ENCODE measurements around the gene MOG.

MOG gene

GRCh38 chr6:29679962-29680361 lies 23.1 kb downstream of the MOG start:
- H3K9me3 ChIP-seq (ENCODE audit: insufficient read depth, low read length, severe bottlenecking) = no peaks in the 10 kb centered on the region
- ATAC-seq (ENCODE audit: insufficient read depth, low read depth) (no peak), DNase-seq (no peak)
- no peak overlapping the region for H3K4me3 ChIP-seq (ENCODE audit: low read depth in 1 of 2, low read length in 2 of 2)
- H3K4me2 ChIP-seq (ENCODE audit: insufficient read depth, low read length) = no peak overlapping the region
- H4K20me1 ChIP-seq (ENCODE audit: insufficient read depth, low read length) = no peaks in the 10 kb centered on the region
- H3K4me1 ChIP-seq (ENCODE audit: insufficient read depth, low read length) = no peaks in the 10 kb centered on the region
- H3K9ac ChIP-seq (ENCODE audit: low read depth, low read length) = no peak overlapping the region
- no peak overlapping the region for H2AFZ ChIP-seq (ENCODE audit: low read depth, low read length)
- no peak overlapping the region for H3K27ac ChIP-seq (ENCODE audit: low read length)
- no peaks in the 10 kb centered on the region for H3K36me3 ChIP-seq (ENCODE audit: insufficient read depth, low read length)
- H3K27me3 ChIP-seq (ENCODE audit: insufficient read depth, low read length, poor library complexity) = peaks cover 2% of the 10 kb centered on the region
- H3K79me2 ChIP-seq (ENCODE audit: insufficient read depth, low read length) = no peaks in the 10 kb centered on the region
- no peak for TF ChIP-seq CTCF (IDR thresholded peaks at IDR 0.05; ENCODE audit: borderline replicate concordance, extremely low read depth, low read length, poor library complexity, severe bottlenecking)
- TF ChIP-seq EZH2 (IDR thresholded peaks at IDR 0.05; ENCODE audit: borderline replicate concordance, low read depth, low read length, severe bottlenecking) = no peak

- H3K79me2 ChIP-seq (ENCODE audit: insufficient read depth, low read length) = no peaks in the 10 kb centered on the region
- DNase-seq (no peak), ATAC-seq (ENCODE audit: insufficient read depth, low read depth) (no peak)
- H3K27ac ChIP-seq (ENCODE audit: low read length) = no peak overlapping the region
- H3K36me3 ChIP-seq (ENCODE audit: insufficient read depth, low read length) = no peaks in the 10 kb centered on the region
- H3K4me3 ChIP-seq (ENCODE audit: low read depth in 1 of 2, low read length in 2 of 2) = no peak overlapping the region
- no peak overlapping the region for H3K4me2 ChIP-seq (ENCODE audit: insufficient read depth, low read length)
- H3K27me3 ChIP-seq (ENCODE audit: insufficient read depth, low read length, poor library complexity) = peaks cover 2% of the 10 kb centered on the region
- H2AFZ ChIP-seq (ENCODE audit: low read depth, low read length) = no peak overlapping the region
- no peaks in the 10 kb centered on the region for H3K4me1 ChIP-seq (ENCODE audit: insufficient read depth, low read length)
- no peak for TF ChIP-seq CTCF (IDR thresholded peaks at IDR 0.05; ENCODE audit: borderline replicate concordance, extremely low read depth, low read length, poor library complexity, severe bottlenecking)
- TF ChIP-seq EZH2 (IDR thresholded peaks at IDR 0.05; ENCODE audit: borderline replicate concordance, low read depth, low read length, severe bottlenecking) = no peak
- no peaks in the 10 kb centered on the region for H4K20me1 ChIP-seq (ENCODE audit: insufficient read depth, low read length)
- H3K9me3 ChIP-seq (ENCODE audit: insufficient read depth, low read length, severe bottlenecking) = no peaks in the 10 kb centered on the region
- H3K9ac ChIP-seq (ENCODE audit: low read depth, low read length) = no peak overlapping the region
These were observed 23.5 kb downstream of the MOG start for GRCh38 chr6:29680416-29680815.

GRCh38 chr6:29680904-29681303 lies 24.0 kb downstream of the MOG start, which contains the start of gene ZFP57:
ZFP57 (minus strand) TSS chr6:29681152; CDS start chr6:29677003, 4,149 bp downstream.
- no peaks in the 10 kb centered on the region for H4K20me1 ChIP-seq (ENCODE audit: insufficient read depth, low read length)
- H3K9me3 ChIP-seq (ENCODE audit: insufficient read depth, low read length, severe bottlenecking) = no peaks in the 10 kb centered on the region
- ATAC-seq (ENCODE audit: insufficient read depth, low read depth) (no peak), DNase-seq (no peak)
- H3K27me3 ChIP-seq (ENCODE audit: insufficient read depth, low read length, poor library complexity) = peaks cover 7% of the 10 kb centered on the region
- H3K4me3 ChIP-seq (ENCODE audit: low read depth in 1 of 2, low read length in 2 of 2) = no peak within 1 kb of the TSS
- H3K79me2 ChIP-seq (ENCODE audit: insufficient read depth, low read length) = no peaks in the 10 kb centered on the region
- no peak within 1 kb of the TSS for H3K4me2 ChIP-seq (ENCODE audit: insufficient read depth, low read length)
- no peaks in the 10 kb centered on the region for H3K4me1 ChIP-seq (ENCODE audit: insufficient read depth, low read length)
- H2AFZ ChIP-seq (ENCODE audit: low read depth, low read length) = no peak within 1 kb of the TSS
- H3K36me3 ChIP-seq (ENCODE audit: insufficient read depth, low read length) = no peaks in the 10 kb centered on the region
- H3K9ac ChIP-seq (ENCODE audit: low read depth, low read length) = no peak within 1 kb of the TSS
- no peak for TF ChIP-seq CTCF (IDR thresholded peaks at IDR 0.05; ENCODE audit: borderline replicate concordance, extremely low read depth, low read length, poor library complexity, severe bottlenecking)
- no peak for TF ChIP-seq EZH2 (IDR thresholded peaks at IDR 0.05; ENCODE audit: borderline replicate concordance, low read depth, low read length, severe bottlenecking)
- H3K27ac ChIP-seq (ENCODE audit: low read length) = no peak within 1 kb of the TSS

- DNase-seq = no peak
- Histone ChIP-seq H4K20me1 (ENCODE audit: insufficient read depth, low read length) (no peaks in the 10 kb centered on the region), H3K79me2 (ENCODE audit: insufficient read depth, low read length) (no peaks in the 10 kb centered on the region), H3K9ac (ENCODE audit: low read depth, low read length) (no peak overlapping the region), H3K27me3 (ENCODE audit: insufficient read depth, low read length, poor library complexity) (peaks cover 8% of the 10 kb centered on the region), H3K36me3 (ENCODE audit: insufficient read depth, low read length) (no peaks in the 10 kb centered on the region), H3K4me3 (ENCODE audit: low read depth in 1 of 2, low read length in 2 of 2) (no peak overlapping the region), H3K9me3 (ENCODE audit: insufficient read depth, low read length, severe bottlenecking) (no peaks in the 10 kb centered on the region), H2AFZ (ENCODE audit: low read depth, low read length) (no peak overlapping the region), H3K4me2 (ENCODE audit: insufficient read depth, low read length) (no peak overlapping the region), H3K27ac (ENCODE audit: low read length) (no peak overlapping the region), H3K4me1 (ENCODE audit: insufficient read depth, low read length) (no peaks in the 10 kb centered on the region)
- no peak for ATAC-seq (ENCODE audit: insufficient read depth, low read depth)
- no peak for TF ChIP-seq CTCF (IDR thresholded peaks at IDR 0.05; ENCODE audit: borderline replicate concordance, extremely low read depth, low read length, poor library complexity, severe bottlenecking)
- TF ChIP-seq EZH2 (IDR thresholded peaks at IDR 0.05; ENCODE audit: borderline replicate concordance, low read depth, low read length, severe bottlenecking) = no peak
These were observed 24.9 kb downstream of the MOG start for GRCh38 chr6:29681811-29682210.
